ENCODE data around the gene ARRDC5.

DNA sequence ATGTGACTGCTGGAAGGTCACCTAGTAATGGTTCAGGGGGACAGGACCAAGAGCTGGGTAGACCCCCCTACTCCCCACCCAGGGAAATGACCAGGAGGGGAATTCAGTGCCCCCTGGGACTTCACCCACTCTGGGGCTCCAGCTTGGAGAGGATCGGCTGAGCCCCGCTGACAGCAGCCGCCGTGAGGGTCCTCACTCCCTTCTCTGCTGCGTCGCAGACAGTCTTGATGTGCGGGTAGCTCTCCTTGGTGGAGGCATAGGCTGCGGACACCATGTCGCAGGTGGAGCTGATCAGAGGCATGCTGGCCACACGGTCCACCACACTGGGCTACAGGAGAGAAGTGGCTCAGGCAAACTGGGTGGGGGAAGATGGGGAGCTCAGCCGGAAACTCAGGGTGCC, 43.0 kb downstream of the ARRDC5 start:
- TF ChIP-seq EZH2phosphoT487 (IDR thresholded peaks at IDR 0.05; ENCODE audit: low read depth) = no peak
- TF ChIP-seq, protein P1, sequence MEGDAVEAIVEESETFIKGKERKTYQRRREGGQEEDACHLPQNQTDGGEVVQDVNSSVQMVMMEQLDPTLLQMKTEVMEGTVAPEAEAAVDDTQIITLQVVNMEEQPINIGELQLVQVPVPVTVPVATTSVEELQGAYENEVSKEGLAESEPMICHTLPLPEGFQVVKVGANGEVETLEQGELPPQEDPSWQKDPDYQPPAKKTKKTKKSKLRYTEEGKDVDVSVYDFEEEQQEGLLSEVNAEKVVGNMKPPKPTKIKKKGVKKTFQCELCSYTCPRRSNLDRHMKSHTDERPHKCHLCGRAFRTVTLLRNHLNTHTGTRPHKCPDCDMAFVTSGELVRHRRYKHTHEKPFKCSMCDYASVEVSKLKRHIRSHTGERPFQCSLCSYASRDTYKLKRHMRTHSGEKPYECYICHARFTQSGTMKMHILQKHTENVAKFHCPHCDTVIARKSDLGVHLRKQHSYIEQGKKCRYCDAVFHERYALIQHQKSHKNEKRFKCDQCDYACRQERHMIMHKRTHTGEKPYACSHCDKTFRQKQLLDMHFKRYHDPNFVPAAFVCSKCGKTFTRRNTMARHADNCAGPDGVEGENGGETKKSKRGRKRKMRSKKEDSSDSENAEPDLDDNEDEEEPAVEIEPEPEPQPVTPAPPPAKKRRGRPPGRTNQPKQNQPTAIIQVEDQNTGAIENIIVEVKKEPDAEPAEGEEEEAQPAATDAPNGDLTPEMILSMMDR (IDR thresholded peaks at IDR 0.05; ENCODE audit: low read depth, low read length) = no peak

Data from OCI-LY3 (cell line).